ENCODE measurements around the gene DDX41.

DNA sequence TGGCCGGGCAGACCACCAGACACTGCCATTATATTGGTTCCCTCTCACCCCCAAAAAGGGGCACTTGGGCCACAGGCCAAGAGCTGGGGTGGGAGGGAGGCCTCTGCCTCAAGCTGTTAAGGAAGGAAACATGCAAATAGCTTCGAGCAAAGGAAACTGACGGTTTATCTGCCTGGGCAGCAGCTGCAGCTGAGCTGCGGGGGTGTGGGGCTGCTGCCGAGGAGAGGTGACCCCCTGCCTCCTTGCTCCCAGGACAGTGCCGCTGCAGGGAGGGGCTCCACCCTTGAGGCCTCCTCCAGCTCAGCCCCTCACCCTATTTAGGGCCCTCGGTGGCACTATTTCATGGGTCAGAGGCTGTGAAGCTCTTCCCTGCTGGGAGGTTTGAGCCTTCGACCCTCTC lies 7.9 kb downstream of the DDX41 start:
- TF ChIP-seq EZH2 (IDR thresholded peaks at IDR 0.05; ENCODE audit: insufficient read depth, poor library complexity, severe bottlenecking), result no peak
- no peak for TF ChIP-seq EZH2phosphoT487 (IDR thresholded peaks at IDR 0.05; ENCODE audit: insufficient read depth, low read depth)

Measured in GM23248 (cell line).